ENCODE data around the gene ADAM22.

The ADAM22 gene

GRCh38 chr7:87944547-87944946, 10.5 kb downstream of the ADAM22 start:
- TF ChIP-seq REST (IDR thresholded peaks at IDR 0.05; ENCODE audit: insufficient read depth in 1 of 2, low read depth in 2 of 2, low read length in 2 of 2): no peak
- TF ChIP-seq SIN3A (IDR thresholded peaks at IDR 0.05; ENCODE audit: borderline replicate concordance, insufficient read depth, low read length): no peak
- TF ChIP-seq FOXP2 (optimal IDR thresholded peaks at IDR 0.05; ENCODE audit: borderline replicate concordance, extremely low read depth, extremely low read length, insufficient read depth): no peak
- no peak for TF ChIP-seq POLR2AphosphoS5 (IDR thresholded peaks at IDR 0.05; ENCODE audit: low read depth, low read length)
- TF ChIP-seq TAF1 (IDR thresholded peaks at IDR 0.05; ENCODE audit: borderline replicate concordance, insufficient read depth, low read length): no peak

- no peak for TF ChIP-seq FOXP2 (optimal IDR thresholded peaks at IDR 0.05; ENCODE audit: borderline replicate concordance, extremely low read depth, extremely low read length, insufficient read depth)
- TF ChIP-seq TAF1 (IDR thresholded peaks at IDR 0.05; ENCODE audit: borderline replicate concordance, insufficient read depth, low read length): no peak
- TF ChIP-seq REST (IDR thresholded peaks at IDR 0.05; ENCODE audit: insufficient read depth in 1 of 2, low read depth in 2 of 2, low read length in 2 of 2): no peak
- no peak for TF ChIP-seq POLR2AphosphoS5 (IDR thresholded peaks at IDR 0.05; ENCODE audit: low read depth, low read length)
- TF ChIP-seq SIN3A (IDR thresholded peaks at IDR 0.05; ENCODE audit: borderline replicate concordance, insufficient read depth, low read length): no peak
Measured at GRCh38 chr7:87948371-87948770, 14.3 kb downstream of the ADAM22 start.

DNA sequence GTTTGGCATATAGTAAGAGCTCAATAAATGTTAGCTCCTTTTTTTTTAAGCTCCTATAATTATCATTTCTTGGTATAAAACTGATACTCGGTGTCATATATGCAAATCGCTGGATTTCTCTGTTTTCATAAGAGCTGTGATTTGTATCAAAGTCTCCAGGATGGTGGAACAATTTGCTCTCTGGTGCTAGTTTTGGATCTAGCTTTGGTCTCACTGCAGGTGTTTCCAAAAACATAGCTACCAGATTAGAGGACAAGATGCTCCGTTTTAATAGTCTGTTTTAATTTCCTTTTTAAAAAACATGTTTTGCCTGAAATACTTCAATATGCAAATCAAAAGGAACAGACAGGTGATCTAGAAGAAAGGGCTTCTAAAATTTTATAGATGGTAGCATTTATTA, 25.3 kb downstream of the ADAM22 start:
- TF ChIP-seq TAF1 (IDR thresholded peaks at IDR 0.05; ENCODE audit: borderline replicate concordance, insufficient read depth, low read length): no peak
- TF ChIP-seq REST (IDR thresholded peaks at IDR 0.05; ENCODE audit: insufficient read depth in 1 of 2, low read depth in 2 of 2, low read length in 2 of 2): no peak
- no peak for TF ChIP-seq FOXP2 (optimal IDR thresholded peaks at IDR 0.05; ENCODE audit: borderline replicate concordance, extremely low read depth, extremely low read length, insufficient read depth)
- no peak for TF ChIP-seq SIN3A (IDR thresholded peaks at IDR 0.05; ENCODE audit: borderline replicate concordance, insufficient read depth, low read length)
- no peak for TF ChIP-seq POLR2AphosphoS5 (IDR thresholded peaks at IDR 0.05; ENCODE audit: low read depth, low read length)

DNA sequence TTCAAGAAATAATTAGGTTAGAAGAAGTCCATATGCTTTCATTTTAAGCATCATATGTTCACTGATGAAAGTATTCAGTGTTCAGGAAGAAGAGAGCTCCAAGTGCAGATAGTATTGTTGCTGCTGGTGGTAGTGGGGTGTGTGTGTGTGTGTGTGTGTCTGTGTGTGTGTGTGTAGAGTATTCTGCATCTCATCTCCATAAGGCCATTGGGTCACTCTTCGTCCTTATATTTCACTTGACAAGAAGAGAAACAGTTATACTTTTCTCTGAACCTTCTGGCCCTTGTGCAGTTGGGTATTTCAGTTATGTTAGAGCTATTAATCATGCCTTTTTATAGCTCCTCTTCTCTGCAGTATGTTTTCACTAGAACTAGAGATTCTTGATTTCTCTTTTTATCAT, 26.2 kb downstream of the ADAM22 start:
- TF ChIP-seq TAF1 (IDR thresholded peaks at IDR 0.05; ENCODE audit: borderline replicate concordance, insufficient read depth, low read length) (no peak), REST (IDR thresholded peaks at IDR 0.05; ENCODE audit: insufficient read depth in 1 of 2, low read depth in 2 of 2, low read length in 2 of 2) (no peak), POLR2AphosphoS5 (IDR thresholded peaks at IDR 0.05; ENCODE audit: low read depth, low read length) (no peak), SIN3A (IDR thresholded peaks at IDR 0.05; ENCODE audit: borderline replicate concordance, insufficient read depth, low read length) (no peak), FOXP2 (optimal IDR thresholded peaks at IDR 0.05; ENCODE audit: borderline replicate concordance, extremely low read depth, extremely low read length, insufficient read depth) (no peak)

DNA sequence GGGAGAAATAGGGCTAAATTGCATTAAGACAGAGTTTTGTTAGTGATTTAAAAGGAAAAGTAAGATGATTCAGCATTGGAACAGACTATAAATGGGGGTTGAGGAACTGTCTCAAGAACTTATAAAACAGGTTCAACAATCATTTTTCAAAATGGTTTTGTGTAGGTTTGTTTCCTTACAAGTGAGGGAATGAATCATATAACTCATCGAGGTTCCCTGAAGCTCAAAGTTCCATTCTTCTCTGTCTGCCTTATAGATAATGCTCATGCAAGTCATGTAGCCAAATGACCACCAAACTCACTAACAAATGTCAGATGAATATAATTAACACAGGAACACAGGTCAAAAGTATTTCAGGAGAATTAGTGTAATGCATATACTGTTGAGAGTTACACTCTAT, 27.7 kb downstream of the ADAM22 start:
- TF ChIP-seq FOXP2 (optimal IDR thresholded peaks at IDR 0.05; ENCODE audit: borderline replicate concordance, extremely low read depth, extremely low read length, insufficient read depth) (no peak), TAF1 (IDR thresholded peaks at IDR 0.05; ENCODE audit: borderline replicate concordance, insufficient read depth, low read length) (no peak), REST (IDR thresholded peaks at IDR 0.05; ENCODE audit: insufficient read depth in 1 of 2, low read depth in 2 of 2, low read length in 2 of 2) (no peak), POLR2AphosphoS5 (IDR thresholded peaks at IDR 0.05; ENCODE audit: low read depth, low read length) (no peak), SIN3A (IDR thresholded peaks at IDR 0.05; ENCODE audit: borderline replicate concordance, insufficient read depth, low read length) (no peak)

Data from PFSK-1 (cell line).